Hepatocyte (in vitro differentiated cells): ENCODE results near the gene CDYL. TPM values are rescaled to one million over a fixed set of nuclear protein-coding genes. Genes with fewer than 3 reads are reported as not detected.

Experiments used
- DNase-seq: peaks from one replicate; pipeline ENCODE4 v3.0.0-alpha.2; 2016; ENCODE audit warnings: low spot score
- H2AFZ ChIP-seq: fragments of 200-600 bp; sonication (generic); 2 replicates; pipeline ENCODE4 v1.6.0; 2016; ENCODE audit warnings: antibody characterized with exemption, mild to moderate bottlenecking
- H3K27ac ChIP-seq: fragments of 200-600 bp; sonication (generic); 2 replicates; pipeline ENCODE4 v1.5.1; 2016; ENCODE audit warnings: mild to moderate bottlenecking
- H3K27me3 ChIP-seq: fragments of 200-600 bp; sonication (generic); 2 replicates; pipeline ENCODE4 v1.6.1; 2016
- H3K36me3 ChIP-seq: fragments of 200-600 bp; sonication (generic); replicated peaks from 2 replicates; pipeline ENCODE4 v1.5.1; 2016; ENCODE audit warnings: low read depth; ENCODE audit not compliant: insufficient read depth
- H3K4me1 ChIP-seq: fragments of 200-600 bp; sonication (generic); 2 replicates; pipeline ENCODE4 v1.5.1; 2016; ENCODE audit warnings: mild to moderate bottlenecking, moderate library complexity; ENCODE audit not compliant: insufficient read depth
- H3K4me2 ChIP-seq: fragments of 200-600 bp; sonication (generic); 2 replicates; pipeline ENCODE4 v1.6.0; 2016
- H3K4me3 ChIP-seq: fragments of 200-600 bp; sonication (generic); 2 replicates; pipeline ENCODE4 v1.5.1; 2016; ENCODE audit warnings: mild to moderate bottlenecking
- H3K79me2 ChIP-seq: fragments of 200-600 bp; sonication (generic); 2 replicates; pipeline ENCODE4 v1.6.0; 2017; ENCODE audit warnings: mild to moderate bottlenecking
- H3K9me2 ChIP-seq: fragments of 200-600 bp; sonication (generic); replicated peaks from 2 replicates; pipeline ENCODE4 v1.6.0; 2017; ENCODE audit warnings: mild to moderate bottlenecking; ENCODE audit not compliant: insufficient read depth
- H3K9me3 ChIP-seq: fragments of 200-600 bp; sonication (generic); 2 replicates; pipeline ENCODE4 v1.5.1; 2016; ENCODE audit warnings: low read depth, mild to moderate bottlenecking
- H4K20me1 ChIP-seq: fragments of 200-600 bp; sonication (generic); 2 replicates; pipeline ENCODE4 v1.6.0; 2016; ENCODE audit warnings: mild to moderate bottlenecking; ENCODE audit not compliant: insufficient read depth, poor library complexity, severe bottlenecking
- CTCF ChIP-seq: fragments of 200-600 bp; sonication (generic); IDR thresholded peaks from 2 replicates; pipeline ENCODE4 v1.5.1; 2016; ENCODE audit warnings: antibody characterized with exemption, mild to moderate bottlenecking; ENCODE audit not compliant: poor library complexity
- EZH2 ChIP-seq: fragments of 200-600 bp; sonication (generic); IDR thresholded peaks from 2 replicates; pipeline ENCODE4 v1.6.1; 2016; ENCODE audit warnings: antibody characterized with exemption, mild to moderate bottlenecking, borderline replicate concordance
- EZH2phosphoT487 ChIP-seq: fragments of 200-600 bp; sonication (generic); IDR thresholded peaks from one replicate; pipeline ENCODE4 v1.6.1; 2018; ENCODE audit warnings: antibody characterized with exemption, mild to moderate bottlenecking, low read depth, moderate library complexity; ENCODE audit not compliant: unreplicated experiment, severe bottlenecking
- WGBS: methylation state at CpG from one replicate; pipeline ENCODE4 v1.1.6; 2016; ENCODE audit warnings: low lambda C conversion rate; ENCODE audit errors: missing lambda C conversion rate; 5-methylcytosine and 5-hydroxymethylcytosine counted together
- polyA plus RNA-seq: library from polyadenylated mRNA; unstranded; fragments of >200 nt; fragmentation: Nextera tagmentation; extraction: Ambion mirVana; gene quantifications from 2 replicates; pipeline ENCODE4 v1.2.1, GENCODE V29; 2016
- total RNA-seq: library from RNA; depleted of rRNA; stranded (reverse); fragments of >200 nt; gene quantifications from 2 replicates; pipeline ENCODE4 v1.2.3, GENCODE V29; 2014

The CDYL gene
- total and polyA plus RNA-seq, 2 experiments from 2014 or later: 25.3 to 30.4 TPM

DNA sequence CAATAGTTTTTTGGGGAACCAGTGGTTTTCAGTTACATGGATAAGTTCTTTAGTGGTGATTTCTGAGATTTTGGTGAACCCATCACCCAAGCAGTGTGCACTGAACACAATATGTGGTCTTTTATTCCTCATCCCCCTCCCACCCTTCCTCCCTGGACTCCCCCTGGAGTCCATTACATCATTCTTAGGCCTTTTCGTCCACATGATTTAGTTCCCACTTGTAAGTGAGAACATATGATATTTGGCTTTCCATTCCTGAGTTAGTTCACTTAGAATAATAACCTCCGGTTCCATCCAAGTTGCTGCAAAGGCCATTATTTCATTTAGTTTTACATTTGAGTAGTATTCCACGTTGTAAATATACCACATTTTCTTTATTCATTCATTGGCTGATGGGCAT, 199.3 kb downstream of the CDYL start:
- no peak for DNase-seq
- 81% methylated on average over 3 of the region's 3 CpGs for WGBS
- H4K20me1 ChIP-seq: no peaks in the 10 kb centered on the region

GRCh38 chr6:4977468-4977867, 201.3 kb downstream of the CDYL start:
- no peaks in the 10 kb centered on the region for H3K36me3 ChIP-seq

More for the DNA sequence above, 199.3 kb downstream of the CDYL start:
- no peaks in the 10 kb centered on the region for H3K27me3 ChIP-seq
- peaks cover 6% of the 10 kb centered on the region for H3K4me1 ChIP-seq
- H3K79me2 ChIP-seq: no peaks in the 10 kb centered on the region
- no peak overlapping the region for H3K4me2 ChIP-seq
- TF ChIP-seq EZH2 (no peak), EZH2phosphoT487 (no peak), CTCF (no peak)
- no peaks in the 10 kb centered on the region for H3K36me3 ChIP-seq
- H3K4me3 ChIP-seq: no peak overlapping the region
- H3K27ac ChIP-seq: no peak overlapping the region
- no peaks in the 10 kb centered on the region for H3K9me2 ChIP-seq
- H3K9me3 ChIP-seq: no peaks in the 10 kb centered on the region
- no peak overlapping the region for H2AFZ ChIP-seq

GRCh38 chr6:4979426-4979825, 203.2 kb downstream of the CDYL start:
- 58% methylated on average over 3 of the region's 3 CpGs for WGBS
- no peaks in the 10 kb centered on the region for H3K9me3 ChIP-seq
- no peaks in the 10 kb centered on the region for H3K9me2 ChIP-seq
- H3K27ac ChIP-seq: no peak overlapping the region
- no peaks in the 10 kb centered on the region for H3K36me3 ChIP-seq
- no peaks in the 10 kb centered on the region for H4K20me1 ChIP-seq
- no peak overlapping the region for H2AFZ ChIP-seq
- DNase-seq: no peak
- no peaks in the 10 kb centered on the region for H3K27me3 ChIP-seq
- H3K4me2 ChIP-seq: no peak overlapping the region
- H3K79me2 ChIP-seq: no peaks in the 10 kb centered on the region
- H3K4me1 ChIP-seq: no peaks in the 10 kb centered on the region
- TF ChIP-seq EZH2 (no peak), EZH2phosphoT487 (no peak), CTCF (no peak)
- H3K4me3 ChIP-seq: no peak overlapping the region

More at GRCh38 chr6:4977468-4977867, 201.3 kb downstream of the CDYL start:
- Histone ChIP-seq H4K20me1 (no peaks in the 10 kb centered on the region), H3K9me2 (no peaks in the 10 kb centered on the region), H2AFZ (no peak overlapping the region), H3K4me3 (no peak overlapping the region), H3K79me2 (no peaks in the 10 kb centered on the region), H3K9me3 (no peaks in the 10 kb centered on the region), H3K27ac (no peak overlapping the region), H3K4me2 (no peak overlapping the region), H3K4me1 (peaks cover 6% of the 10 kb centered on the region), H3K27me3 (no peaks in the 10 kb centered on the region)
- TF ChIP-seq EZH2phosphoT487: no peak
- no peak for TF ChIP-seq EZH2
- no peak for TF ChIP-seq CTCF
- 73% methylated on average over 5 of the region's 5 CpGs for WGBS
- DNase-seq: no peak

DNA sequence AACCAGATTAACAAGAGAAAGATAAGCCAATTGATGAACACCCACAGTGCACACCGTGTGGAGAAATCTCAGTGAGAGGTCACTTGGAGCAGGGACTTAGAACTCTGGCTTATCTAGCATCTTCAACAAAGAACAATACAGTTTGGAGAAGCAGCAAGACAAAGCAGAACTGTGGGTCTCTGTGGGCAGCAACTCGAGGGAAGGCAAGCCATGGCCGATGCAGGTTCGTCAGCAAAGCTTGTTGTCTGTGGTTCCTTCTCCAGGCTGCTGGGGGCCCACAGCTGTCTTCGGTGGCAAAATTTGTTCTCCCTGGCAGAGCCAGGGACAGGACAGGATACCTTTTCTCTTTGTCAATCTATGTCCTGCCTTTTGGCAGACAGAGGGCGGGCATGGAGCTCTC, 205.6 kb downstream of the CDYL start:
- no peaks in the 10 kb centered on the region for H4K20me1 ChIP-seq
- 66% methylated on average over 6 of the region's 6 CpGs for WGBS

More for the DNA sequence above, 205.6 kb downstream of the CDYL start:
- no peak for DNase-seq
- Histone ChIP-seq H3K9me2 (no peaks in the 10 kb centered on the region), H3K4me1 (no peaks in the 10 kb centered on the region), H3K4me2 (no peak overlapping the region), H2AFZ (no peak overlapping the region), H3K9me3 (no peaks in the 10 kb centered on the region), H3K27me3 (no peaks in the 10 kb centered on the region), H3K4me3 (no peak overlapping the region), H3K36me3 (no peaks in the 10 kb centered on the region), H3K79me2 (no peaks in the 10 kb centered on the region), H3K27ac (no peak overlapping the region)
- no peak for TF ChIP-seq EZH2
- TF ChIP-seq EZH2phosphoT487: no peak
- TF ChIP-seq CTCF: no peak
